Urinary bladder (tissue), 4 donors: ENCODE results near the gene DUOXA2. TPM values are rescaled to one million over a fixed set of nuclear protein-coding genes. Genes with fewer than 3 reads are reported as not detected.

ENCODE experiments used
- DNase-seq: peaks from one replicate; pipeline ENCODE4 v3.0.0-alpha.2; 2015; ENCODE audit errors: extremely low spot score
- H3K27ac ChIP-seq: one replicate; pipeline ENCODE4 v1.5.1; 2013; ENCODE audit warnings: low read depth, mild to moderate bottlenecking, moderate library complexity
- H3K36me3 ChIP-seq: one replicate; pipeline ENCODE4 v1.6.1; 2013; ENCODE audit warnings: mild to moderate bottlenecking, moderate library complexity; ENCODE audit not compliant: insufficient read depth
- H3K4me1 ChIP-seq: one replicate; pipeline ENCODE4 v1.6.1; 2013; ENCODE audit warnings: mild to moderate bottlenecking, moderate library complexity; ENCODE audit not compliant: insufficient read depth
- H3K4me3 ChIP-seq: one replicate; pipeline ENCODE4 v1.5.1; 2013; ENCODE audit warnings: low read depth, low read length
- WGBS: extraction: QIAGEN DNeasy Blood & Tissue Kit; methylation state at CpG from one replicate; pipeline ENCODE4 v1.1.7; 2013; 5-methylcytosine and 5-hydroxymethylcytosine counted together
- polyA plus RNA-seq: library from polyadenylated mRNA; stranded (reverse); fragments of 200-250 nt; gene quantifications from one replicate; pipeline ENCODE4 v1.2.3, GENCODE V29; 2013
- total RNA-seq: library from RNA; depleted of rRNA; stranded (reverse); fragments of >200 nt; gene quantifications from one replicate; pipeline ENCODE4 v1.2.3, GENCODE V29; 2014
- donor health status: healthy with polysubstance abuse.
- donor health status: healthy.

The DUOXA2 gene
- total and polyA plus RNA-seq, 2 donors = 0.42 to 0.52 TPM

DNA sequence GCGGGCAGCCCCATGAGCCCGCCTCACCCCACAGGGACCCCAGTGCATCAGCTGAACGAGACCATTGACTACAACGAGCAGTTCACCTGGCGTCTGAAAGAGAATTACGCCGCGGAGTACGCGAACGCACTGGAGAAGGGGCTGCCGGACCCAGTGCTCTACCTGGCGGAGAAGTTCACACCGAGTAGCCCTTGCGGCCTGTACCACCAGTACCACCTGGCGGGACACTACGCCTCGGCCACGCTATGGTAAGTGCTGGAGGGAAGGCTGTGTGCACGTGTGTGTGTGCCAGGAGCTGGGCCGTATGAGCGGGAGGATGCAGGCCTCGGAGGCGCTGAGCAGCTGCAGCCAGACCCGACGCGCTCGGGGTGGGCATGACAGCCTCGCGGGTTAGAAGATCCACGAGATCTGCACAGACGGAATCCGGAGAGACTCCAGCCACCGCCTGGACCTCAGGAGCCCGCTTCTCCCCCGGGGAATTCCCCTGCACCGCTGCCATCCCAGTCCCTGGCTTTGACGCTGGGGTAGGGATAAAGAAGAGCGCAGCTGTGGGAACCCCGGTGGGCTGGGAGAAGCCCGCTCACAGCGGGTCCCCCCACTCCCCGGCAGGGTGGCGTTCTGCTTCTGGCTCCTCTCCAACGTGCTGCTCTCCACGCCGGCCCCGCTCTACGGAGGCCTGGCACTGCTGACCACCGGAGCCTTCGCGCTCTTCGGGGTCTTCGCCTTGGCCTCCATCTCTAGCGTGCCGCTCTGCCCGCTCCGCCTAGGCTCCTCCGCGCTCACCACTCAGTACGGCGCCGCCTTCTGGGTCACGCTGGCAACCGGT is 2.6 kb downstream of the DUOXA2 start:
- Histone ChIP-seq H3K4me1 (no peaks in the 10 kb centered on the region), H3K4me3 (no peak overlapping the region), H3K27ac (no peak overlapping the region), H3K36me3 (no peaks in the 10 kb centered on the region)
- 14% methylated on average over 65 of the region's 65 CpGs for WGBS
- no peak for DNase-seq

DNA sequence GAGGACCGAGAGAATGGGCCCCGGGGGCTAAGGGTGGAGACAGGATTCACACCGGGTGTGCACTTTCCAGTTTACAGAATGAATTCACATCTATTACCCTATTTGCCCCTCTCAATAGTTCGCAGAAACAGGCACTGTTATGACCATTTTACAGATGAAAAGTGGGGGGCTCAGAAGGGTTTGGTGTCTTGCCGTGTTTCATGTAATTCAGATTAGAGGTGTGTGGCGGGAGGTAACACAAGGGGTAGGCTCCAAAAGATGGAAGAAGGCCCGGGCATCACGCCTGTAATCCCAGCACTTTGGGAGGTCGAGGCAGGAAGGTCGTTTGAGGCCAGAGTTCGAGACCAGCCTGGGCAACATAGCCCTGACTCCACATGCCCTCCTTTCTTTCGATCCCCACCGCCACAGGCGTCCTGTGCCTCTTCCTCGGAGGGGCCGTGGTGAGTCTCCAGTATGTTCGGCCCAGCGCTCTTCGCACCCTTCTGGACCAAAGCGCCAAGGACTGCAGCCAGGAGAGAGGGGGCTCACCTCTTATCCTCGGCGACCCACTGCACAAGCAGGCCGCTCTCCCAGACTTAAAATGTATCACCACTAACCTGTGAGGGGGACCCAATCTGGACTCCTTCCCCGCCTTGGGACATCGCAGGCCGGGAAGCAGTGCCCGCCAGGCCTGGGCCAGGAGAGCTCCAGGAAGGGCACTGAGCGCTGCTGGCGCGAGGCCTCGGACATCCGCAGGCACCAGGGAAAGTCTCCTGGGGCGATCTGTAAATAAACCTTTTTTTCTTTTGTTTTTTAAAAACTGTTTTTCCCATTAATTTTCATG is 3.4 kb downstream of the DUOXA2 start:
- 43% methylated on average over 33 of the region's 33 CpGs for WGBS
- no peaks in the 10 kb centered on the region for H3K36me3 ChIP-seq
- H3K4me1 ChIP-seq = no peaks in the 10 kb centered on the region
- no peak overlapping the region for H3K27ac ChIP-seq
- no peak overlapping the region for H3K4me3 ChIP-seq
- DNase-seq = no peak

DNA sequence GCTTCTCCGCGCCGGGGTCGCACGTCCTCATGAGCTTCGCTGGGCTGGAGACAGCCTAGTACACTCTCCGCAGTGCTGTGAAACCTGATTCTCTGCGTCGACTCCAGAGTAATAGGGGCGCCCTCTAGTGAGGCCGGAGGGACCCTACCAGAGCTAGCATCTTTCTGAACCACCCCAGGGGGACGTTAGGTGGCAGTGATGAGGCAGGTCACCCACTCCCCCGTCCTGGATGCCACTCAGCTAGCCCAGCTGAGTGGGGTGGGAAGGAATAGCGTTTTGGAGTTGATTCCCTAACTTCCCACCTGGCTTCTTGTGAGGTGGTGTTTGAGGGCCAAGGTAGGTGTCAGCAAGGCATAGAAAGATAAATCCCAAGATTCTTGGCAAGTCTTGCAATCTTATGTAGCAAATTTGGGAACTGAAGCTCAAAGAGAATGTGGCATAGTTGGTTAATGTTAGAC is 4.0 kb downstream of the DUOXA2 start:
- Histone ChIP-seq H3K4me3 (no peak overlapping the region), H3K27ac (no peak overlapping the region), H3K36me3 (no peaks in the 10 kb centered on the region), H3K4me1 (no peaks in the 10 kb centered on the region)
- DNase-seq = peak; percentile 88
- 1% methylated on average over 14 of the region's 14 CpGs for WGBS

GRCh38 chr15:45118996-45119395 is 4.9 kb downstream of the DUOXA2 start:
- no peak overlapping the region for H3K27ac ChIP-seq
- H3K36me3 ChIP-seq = no peaks in the 10 kb centered on the region
- H3K4me1 ChIP-seq = no peaks in the 10 kb centered on the region
- DNase-seq = no peak
- no peak overlapping the region for H3K4me3 ChIP-seq
- 86% methylated on average over 5 of the region's 5 CpGs for WGBS

DNA sequence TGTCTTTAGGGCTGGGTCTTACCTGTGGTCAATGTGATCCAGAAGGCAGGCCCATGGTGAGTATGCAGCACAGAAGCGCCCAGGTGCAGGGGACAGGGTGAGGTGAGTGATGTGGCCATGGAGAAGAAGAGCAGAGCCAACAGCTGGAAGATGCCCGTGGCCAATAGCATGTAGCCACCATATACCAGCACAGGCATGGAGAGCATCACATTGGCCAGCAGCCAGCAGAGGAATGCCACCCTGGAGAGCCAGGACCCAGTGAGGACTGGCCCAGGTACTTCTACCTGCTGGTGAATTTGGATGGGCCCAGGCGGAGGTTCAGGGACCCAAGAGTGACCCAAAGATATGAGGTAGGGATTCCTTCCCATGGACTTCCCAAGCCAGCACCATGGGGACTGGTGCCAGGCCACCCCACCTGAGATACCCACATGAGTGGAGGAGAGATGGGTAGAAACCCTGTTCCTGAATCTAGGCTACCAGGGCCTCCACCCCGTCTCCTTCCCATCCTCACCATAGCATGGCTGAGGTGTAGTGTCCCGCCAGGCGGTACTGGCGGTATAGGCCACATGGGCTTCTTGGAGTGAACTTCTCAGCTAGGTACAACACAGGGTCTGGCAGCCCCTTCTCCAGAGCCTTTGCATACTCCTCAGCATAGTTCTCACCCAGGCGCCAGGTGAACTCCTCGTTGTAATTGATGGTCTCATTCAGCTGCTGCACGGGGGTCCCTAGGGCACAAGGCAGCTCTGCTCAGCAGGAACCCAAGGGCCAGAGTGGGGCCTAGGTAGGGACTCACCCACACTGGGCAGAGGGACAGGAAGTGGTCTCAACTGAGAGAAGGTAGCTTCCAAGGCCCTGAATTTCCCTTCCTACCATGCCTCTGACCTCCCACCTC is 6.2 kb downstream of the DUOXA2 start:
- no peak for DNase-seq
- no peaks in the 10 kb centered on the region for H3K36me3 ChIP-seq
- WGBS = 95% methylated on average over 10 of the region's 10 CpGs
- H3K4me3 ChIP-seq = no peak overlapping the region
- no peaks in the 10 kb centered on the region for H3K4me1 ChIP-seq
- no peak overlapping the region for H3K27ac ChIP-seq

- H3K4me1 ChIP-seq = no peaks in the 10 kb centered on the region
- no peaks in the 10 kb centered on the region for H3K36me3 ChIP-seq
- DNase-seq = no peak
- 92% methylated on average over 3 of the region's 3 CpGs for WGBS
- H3K4me3 ChIP-seq = no peak overlapping the region
- no peak overlapping the region for H3K27ac ChIP-seq
Observed at GRCh38 chr15:45121020-45121419, 6.9 kb downstream of the DUOXA2 start.

DNA sequence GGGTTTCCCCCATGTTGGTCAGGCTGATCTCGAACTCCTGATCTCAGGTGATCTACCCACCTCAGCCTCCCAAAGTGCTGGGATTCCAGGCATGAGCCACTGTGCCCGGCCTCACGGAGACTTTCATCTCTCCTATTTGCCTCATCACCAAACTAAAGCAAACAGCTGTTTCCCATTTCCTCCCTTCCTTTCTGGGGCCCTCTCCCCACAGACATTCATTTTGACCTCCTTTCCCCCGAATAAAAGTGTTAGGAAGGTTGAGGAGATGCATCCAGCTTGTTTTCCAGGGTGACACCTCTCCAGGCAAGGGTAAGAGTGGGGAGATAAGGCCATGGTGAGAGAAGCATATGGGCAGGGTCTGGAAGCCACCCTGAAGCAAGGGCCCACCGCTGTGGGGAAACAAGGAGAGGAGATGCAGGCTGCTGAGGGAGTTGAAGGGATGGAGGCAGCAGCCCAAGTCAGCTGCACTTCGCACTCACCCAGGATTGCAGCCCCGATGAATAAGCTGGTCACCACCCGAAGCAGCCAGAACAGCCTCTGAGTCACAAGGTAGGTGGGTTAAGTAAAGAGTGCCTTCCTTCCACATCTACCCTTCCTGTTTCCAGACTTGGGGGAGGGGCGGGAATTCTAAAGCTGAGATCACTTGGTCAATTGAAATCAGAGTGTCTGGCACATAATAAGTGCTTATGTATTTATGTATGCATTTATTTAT is 7.7 kb downstream of the DUOXA2 start:
- no peak for DNase-seq
- no peak overlapping the region for H3K4me3 ChIP-seq
- H3K36me3 ChIP-seq = no peaks in the 10 kb centered on the region
- no peak overlapping the region for H3K27ac ChIP-seq
- WGBS = 45% methylated on average over 9 of the region's 9 CpGs
- no peaks in the 10 kb centered on the region for H3K4me1 ChIP-seq

- WGBS = 83% methylated on average over 7 of the region's 7 CpGs
- no peaks in the 10 kb centered on the region for H3K36me3 ChIP-seq
- H3K4me1 ChIP-seq = no peaks in the 10 kb centered on the region
- H3K27ac ChIP-seq = no peak overlapping the region
- DNase-seq = no peak
- no peak overlapping the region for H3K4me3 ChIP-seq
Observed at GRCh38 chr15:45122719-45123118, 8.6 kb downstream of the DUOXA2 start.

- H3K27ac ChIP-seq = no peak overlapping the region
- DNase-seq = no peak
- H3K4me1 ChIP-seq = no peaks in the 10 kb centered on the region
- no peak overlapping the region for H3K4me3 ChIP-seq
- H3K36me3 ChIP-seq = no peaks in the 10 kb centered on the region
Observed at GRCh38 chr15:45123397-45123796, 9.3 kb downstream of the DUOXA2 start.

GRCh38 chr15:45126535-45127158 is 12.5 kb downstream of the DUOXA2 start:
- Histone ChIP-seq H3K36me3 (no peaks in the 10 kb centered on the region), H3K4me1 (no peaks in the 10 kb centered on the region), H3K27ac (no peak overlapping the region), H3K4me3 (no peak overlapping the region)
- WGBS = 47% methylated on average over 2 of the region's 2 CpGs
- DNase-seq = no peak

DNA sequence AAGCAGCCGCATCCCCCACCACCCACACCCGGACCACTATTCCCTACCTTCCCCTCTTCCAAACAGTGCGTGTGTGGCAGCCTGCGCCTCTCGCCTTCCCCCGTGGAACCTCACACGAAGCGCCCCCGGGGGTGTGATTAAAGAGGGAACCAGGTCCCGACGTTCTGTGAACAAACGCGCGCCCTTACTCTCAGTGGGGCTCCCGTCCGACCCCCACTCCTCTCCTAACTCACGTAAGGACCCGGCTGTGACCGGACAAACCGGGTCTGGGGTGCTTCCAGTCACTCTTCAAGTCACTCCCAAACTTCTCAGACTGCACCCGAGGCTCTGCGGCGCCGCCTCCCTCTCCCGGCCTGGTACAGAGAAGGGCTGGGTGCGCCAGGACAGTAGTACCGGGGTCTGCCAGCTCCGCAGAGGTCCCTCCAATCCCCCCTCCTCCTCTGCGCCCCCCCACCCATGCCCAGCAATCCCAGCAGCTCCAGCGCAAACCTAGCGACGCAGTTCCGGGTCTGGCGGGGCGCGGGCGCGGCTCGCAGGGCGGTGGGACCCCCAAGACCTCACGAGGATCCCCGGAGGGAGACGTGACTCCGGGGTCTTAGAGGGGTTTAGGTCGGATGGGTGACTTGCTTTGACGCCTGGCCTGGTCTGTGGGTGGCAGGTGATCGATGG is 15.0 kb downstream of the DUOXA2 start:
- DNase-seq = no peak
- Histone ChIP-seq H3K4me1 (no peaks in the 10 kb centered on the region), H3K4me3 (peak overlapping the region; percentile 25)

DNA sequence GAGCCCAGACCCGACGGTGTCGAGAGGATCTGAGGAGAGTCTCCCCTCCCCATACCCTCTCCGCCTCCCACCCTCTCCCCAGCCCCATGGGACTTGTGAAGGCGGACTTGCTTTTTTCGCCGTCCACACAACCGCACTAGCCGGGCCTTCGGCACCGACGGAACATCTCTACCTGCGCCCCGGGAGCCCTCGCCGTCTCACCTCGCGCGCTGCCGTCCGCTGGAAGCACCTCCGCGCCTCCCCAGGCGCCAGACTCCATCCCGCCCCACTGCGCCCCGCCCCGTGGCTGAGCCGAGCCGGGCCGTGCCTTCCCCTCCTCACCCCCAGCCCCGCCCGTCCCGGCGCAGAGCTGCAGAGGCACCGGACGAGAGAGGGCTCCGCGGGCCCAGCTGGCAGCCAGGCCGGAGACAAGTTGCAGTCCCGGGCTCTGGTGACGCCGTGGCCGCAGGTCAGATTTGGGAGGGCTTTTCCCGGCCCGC is 15.6 kb downstream of the DUOXA2 start, which contains the start of the genes DUOX1 and DUOXA1:
TSS of gene DUOX1 (plus strand) at position 344 of the 479 bp plus-strand sequence. CDS start 1,973 bp downstream, outside the sequence.
TSS of gene DUOXA1 (minus strand) at position 229 of the 479 bp plus-strand sequence. CDS start 6,865 bp downstream, outside the sequence.
- DNase-seq = no peak
- H3K4me3 ChIP-seq = peak within 1 kb of the TSS; percentile 25

More for the DNA sequence above, 15.0 kb downstream of the DUOXA2 start:
- 2% methylated on average over 47 of the region's 47 CpGs for WGBS
- H3K36me3 ChIP-seq = no peaks in the 10 kb centered on the region
- no peak overlapping the region for H3K27ac ChIP-seq

More for the DNA sequence above, 15.6 kb downstream of the DUOXA2 start, which contains the start of the genes DUOX1 and DUOXA1:
- H3K27ac ChIP-seq = no peak within 1 kb of the TSS
- 3% methylated on average over 46 of the region's 46 CpGs for WGBS
- no peaks in the 10 kb centered on the region for H3K36me3 ChIP-seq
- no peaks in the 10 kb centered on the region for H3K4me1 ChIP-seq
